GM18519 (cell line): ENCODE measurements around the gene TTC39B.

Source experiments
- ATAC-seq: cut with Tn5 transposase; IDR thresholded peaks from one replicate; pipeline ENCODE4 v1.9.1; 2021; ENCODE audit warnings: mild to moderate bottlenecking, moderate library complexity; ENCODE audit not compliant: unreplicated experiment, low FRiP score

TTC39B gene

DNA sequence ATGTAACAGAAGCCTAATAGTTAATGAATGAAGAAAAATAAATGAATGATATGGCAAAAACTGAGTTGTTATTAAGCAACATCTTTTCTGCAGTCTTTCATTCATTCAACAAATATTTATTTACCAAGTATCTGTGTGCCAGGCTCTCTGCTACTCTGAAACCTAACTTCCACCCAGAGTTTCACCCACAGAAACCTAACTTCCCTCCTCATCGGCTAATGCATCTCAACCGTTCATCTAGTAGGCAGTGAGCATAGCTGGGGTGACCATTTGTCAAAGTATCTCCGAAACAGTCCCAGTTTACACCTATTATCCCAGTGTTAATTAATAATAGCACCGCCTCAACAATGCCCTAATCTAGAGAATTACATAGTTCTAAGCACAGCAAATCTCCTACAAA lies 1.5 kb downstream of the TTC39B start:
- ATAC-seq = no peak

DNA sequence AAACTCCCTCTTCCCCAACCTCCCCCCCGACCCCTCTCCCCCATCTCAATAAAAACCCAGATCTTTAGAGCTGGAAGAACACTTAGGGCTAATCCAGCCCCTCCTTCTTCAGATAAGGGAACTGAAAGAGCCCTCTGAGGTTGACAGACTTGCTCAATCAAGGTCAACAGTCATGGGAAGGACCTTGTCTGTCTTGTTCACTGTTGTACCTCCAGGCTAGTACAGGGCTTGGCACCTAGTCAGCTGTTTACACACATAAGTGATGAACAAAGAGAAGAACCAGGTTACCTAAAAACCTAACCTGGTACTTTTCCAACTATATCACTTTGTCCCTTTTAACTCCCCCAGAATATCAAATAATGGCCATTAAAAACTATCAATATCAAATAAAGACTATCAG lies 2.4 kb downstream of the TTC39B start:
- peak; percentile 32 for ATAC-seq

DNA sequence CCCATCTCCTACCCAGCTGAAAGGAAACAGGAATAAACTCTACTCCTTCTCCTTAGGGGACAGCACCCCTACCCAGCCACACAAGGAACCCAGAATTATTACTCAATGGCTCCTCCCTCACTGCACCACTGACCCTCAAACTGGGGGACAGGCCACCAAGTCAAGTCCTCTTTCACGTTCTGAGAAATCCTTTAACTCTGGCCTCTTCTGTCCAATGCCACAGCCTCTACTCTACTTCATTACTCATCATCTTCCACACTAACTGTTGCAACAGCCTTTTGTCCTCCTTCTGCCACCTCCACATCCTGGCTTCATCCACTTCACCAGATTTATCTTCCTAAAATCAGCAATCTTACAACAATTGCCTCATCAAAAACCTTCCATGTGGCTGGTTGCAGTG lies 6.8 kb downstream of the TTC39B start:
- no peak for ATAC-seq

DNA sequence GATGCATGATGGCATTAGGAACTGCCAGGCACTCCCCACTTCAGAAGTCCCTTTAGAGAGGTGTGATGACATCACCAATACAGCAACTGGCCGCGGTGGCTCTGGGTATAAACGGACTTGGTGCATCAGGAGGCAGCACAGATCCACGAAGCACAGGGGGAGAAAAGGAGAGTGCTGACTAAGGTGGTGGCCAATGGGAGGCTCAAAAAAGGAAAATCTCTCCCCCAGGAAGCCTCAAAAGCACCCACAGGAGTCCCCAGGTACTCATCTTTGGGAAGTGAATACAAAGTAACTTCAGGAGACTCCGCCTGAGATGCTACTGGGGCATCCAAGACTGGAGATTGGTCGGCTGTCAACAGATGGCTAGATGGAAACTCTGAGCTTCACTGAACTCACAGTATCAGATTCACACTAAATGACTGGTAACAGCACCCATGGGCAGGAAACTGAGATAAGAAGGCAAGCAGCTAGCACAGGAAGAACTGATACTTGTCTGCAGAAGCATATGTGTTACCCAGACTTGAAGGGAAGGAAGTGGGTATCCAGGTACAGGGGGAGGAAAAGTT lies 7.6 kb downstream of the TTC39B start:
- peak; percentile 88 for ATAC-seq

DNA sequence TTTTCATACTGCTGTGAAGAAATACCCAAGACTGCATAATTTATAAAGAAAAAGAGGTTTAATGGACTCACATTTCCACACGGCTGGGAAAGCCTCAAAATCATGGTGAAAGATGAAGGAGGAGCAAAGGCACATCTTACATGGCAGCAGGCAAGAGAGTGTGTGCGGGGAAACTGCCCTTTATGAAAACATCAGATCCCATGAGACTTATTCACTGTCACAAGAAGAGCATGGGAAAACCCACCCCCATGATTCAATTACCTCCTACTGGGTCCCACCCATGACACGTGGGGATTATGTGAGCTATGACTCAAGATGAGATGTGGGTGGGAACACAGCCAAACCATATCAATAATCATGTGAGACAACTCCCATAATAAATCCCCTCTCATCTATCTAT lies 8.7 kb downstream of the TTC39B start:
- no peak for ATAC-seq

DNA sequence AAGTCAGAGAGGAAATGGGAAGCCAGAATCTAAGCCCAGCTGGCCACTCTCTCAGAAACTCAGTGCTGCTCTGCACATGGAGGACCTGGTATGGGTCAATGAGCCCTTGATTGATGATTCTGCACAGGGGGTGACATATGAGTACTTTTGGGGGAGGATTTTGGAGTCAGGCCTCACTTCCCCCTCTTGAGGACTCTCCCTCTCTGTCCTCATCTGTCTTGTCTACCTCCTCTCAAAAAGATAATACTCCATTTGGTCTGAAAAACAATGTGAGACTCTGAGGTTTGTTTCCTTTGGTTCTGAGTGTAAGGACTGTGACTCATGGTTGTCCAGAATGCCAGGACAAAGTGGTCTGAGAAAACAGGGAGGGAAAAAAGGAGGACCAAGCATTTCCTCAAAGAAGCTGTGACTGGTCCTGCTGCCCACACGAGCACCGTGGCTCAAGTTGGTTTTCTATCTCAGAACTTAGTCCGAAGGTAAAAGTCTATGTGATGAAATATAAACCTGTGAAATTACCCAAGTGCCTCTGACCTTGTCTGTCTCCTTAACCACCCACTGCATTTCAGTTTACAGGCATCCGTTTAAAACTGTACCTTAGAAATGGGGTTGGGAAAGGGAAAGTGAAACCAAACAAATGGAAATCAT lies 11.1 kb downstream of the TTC39B start:
- no peak for ATAC-seq

DNA sequence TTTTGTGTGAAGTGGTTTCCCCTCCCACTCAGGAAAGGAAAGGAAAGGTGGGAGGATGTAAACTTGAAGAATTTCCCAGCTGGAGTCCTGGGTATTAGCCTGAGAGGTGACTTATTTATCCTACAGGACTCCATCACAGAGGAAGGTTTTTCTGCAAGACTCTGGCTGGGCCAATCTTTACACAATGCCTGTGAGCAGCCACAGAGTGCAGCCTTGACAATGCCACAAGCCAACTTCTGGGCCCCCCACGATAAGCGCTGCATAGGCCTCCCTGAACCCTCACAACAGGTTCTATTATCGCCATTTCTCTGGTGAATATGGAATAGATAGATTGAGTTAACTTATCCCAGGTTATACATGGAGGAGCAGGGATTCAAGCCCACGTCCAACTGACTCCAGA lies 12.4 kb downstream of the TTC39B start:
- ATAC-seq = no peak

DNA sequence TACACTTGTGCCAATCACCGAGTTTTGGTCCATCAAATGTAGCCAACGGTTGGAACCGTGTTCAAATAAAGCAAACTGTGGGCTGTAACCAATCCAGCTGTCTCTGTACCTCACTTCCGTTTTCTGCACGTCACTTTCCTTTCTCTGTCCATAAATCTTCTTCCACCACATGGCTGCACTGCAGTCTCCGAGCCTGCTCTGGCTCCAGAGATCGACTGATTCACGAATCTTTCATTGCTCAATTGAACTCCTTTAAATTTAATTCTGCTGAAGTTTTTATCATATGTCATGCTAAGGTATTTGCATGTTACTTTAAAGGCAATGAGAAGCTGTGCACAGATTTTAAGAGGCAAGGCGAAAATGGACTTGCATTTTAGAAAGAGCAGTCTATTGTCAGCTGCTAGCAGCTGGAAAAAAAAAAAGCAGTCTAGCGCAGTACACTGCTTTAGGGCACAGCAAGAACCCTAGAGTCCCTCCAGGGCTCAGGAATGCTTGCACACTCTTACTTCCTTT lies 13.2 kb downstream of the TTC39B start:
- ATAC-seq = no peak

DNA sequence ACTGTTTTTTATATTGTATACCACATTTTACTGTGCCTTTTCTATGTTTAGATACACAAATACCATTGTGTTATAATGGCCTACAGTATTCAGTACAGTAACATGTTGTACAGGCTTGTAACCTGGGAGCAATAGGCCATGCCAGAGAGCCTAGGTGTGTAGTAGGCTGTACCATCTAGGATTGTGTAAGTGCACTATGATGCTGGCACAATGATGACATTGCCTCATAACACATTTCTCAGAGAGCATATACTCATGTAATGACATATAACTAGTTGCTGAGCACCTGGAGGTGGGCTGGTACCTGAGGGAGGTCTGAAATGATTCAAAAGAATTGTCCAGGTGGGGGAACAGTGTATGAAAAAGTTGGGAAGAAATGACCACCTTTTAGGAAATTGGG lies 13.9 kb downstream of the TTC39B start:
- ATAC-seq = no peak

DNA sequence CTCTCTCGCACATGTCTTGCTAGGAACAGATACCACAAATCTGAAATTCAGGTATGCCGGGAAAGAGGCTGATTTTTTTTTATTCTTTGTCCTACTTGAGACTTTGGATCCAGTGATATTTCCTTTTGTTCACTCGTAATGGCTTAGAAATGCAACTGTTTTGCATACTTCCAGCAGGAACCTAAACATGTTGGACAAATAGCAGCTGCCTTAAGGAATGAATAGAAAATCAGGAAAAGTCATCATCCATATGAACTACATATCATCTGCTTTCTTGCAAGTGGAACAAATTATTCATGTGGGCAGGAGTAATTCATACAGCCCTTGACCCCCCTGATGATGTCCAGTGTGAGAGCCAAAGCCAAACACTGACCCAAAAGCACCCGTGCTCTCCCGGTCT lies 17.4 kb downstream of the TTC39B start:
- no peak for ATAC-seq

DNA sequence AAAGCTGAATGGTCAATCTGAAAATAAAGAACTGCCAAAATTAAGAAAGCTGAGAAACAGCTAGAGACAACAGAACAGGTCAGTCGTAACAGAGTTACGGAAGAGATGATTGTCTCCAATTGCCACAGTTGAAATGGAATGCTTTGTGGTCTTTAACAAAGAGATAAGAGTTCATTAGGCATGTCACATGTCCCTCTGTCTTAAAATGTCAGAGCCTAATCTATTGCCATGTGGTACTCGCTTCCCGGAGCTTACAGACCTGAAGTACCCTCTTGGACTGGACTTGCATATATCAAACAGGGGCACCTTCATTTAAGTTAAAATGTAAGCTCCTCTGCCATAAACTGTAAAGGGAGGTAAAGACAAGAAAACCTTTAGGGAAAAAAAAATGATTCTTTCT lies 19.7 kb downstream of the TTC39B start:
- no peak for ATAC-seq

DNA sequence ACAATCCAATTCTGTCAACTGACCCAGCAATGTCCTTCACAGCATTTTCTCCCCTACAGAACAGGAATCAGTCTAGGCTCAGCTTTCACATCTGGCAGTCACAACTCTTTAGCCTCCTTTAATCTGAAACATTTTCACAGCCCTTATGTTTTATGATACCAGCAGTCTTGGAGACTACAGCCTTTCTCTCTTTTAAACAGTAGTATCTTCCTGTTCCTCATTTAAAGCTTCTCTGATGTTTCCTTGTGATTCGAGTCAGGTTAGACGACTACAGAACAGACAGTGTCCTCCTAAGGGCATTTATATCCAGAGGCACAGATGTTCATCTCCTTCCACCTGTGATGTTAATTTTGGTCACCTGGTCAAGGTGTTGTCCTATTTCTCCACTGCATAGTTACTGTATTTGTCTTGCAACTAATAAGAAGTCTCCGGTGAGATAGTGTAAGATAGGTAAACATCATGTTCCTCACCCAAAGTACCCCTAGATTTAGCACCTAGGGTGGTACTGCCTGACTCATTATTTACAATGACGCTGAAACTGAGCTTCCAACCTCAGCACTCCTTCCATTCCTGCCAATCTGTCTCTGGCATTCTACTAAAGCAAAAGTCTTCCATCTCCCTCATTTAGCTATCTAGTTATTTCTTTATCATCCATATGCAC lies 20.7 kb downstream of the TTC39B start:
- no peak for ATAC-seq

DNA sequence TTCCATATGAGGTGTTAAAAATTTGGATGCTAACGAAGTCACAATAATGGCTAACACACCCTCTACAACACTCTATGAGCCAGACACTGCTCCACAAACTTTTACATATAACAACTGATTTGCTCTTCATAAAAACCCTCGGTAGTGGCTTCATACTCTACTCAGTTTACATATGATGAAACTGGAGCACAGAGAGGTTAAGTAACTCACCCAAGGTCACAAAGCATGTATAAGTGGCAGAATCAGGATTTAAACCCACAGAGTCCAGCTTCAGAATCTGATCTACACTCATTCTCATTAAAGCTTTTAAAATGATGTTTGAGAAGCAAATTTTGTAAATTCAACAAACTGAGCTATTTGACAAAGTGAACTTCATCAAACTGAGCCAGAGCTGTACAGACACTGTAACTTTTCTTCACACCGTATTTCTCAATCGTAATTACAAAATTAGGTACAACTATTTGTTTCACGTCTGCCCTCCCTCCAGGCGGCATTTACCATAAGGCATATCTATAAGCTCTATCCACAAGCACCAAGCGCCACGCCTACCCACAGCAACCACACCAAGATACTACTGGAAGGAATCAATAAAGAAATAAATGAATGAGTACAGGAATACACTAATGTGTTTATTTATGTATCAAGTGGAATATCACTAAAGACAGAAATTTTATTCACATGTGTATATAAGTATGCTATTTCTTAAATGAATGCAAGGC lies 24.3 kb downstream of the TTC39B start:
- no peak for ATAC-seq

DNA sequence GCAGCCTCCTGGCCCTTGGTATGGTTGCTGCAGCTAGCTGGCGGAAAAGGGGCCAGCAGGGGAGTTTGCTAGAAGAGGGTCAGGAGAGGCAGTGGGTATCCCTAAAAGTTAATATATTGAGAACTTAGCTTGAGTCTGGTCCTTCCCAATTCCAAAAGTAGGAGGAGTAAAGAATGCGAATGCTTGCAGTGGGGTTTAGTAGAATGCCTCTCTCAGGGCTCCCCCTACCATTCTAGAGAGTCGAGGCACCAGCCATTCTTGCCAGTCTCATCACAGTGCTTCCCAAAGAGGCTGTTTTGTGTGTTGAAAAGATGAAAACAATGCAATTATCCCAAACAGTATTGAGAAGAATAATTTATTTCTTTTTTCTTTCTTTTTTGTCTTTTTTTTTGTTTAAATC lies 26.4 kb downstream of the TTC39B start:
- no peak for ATAC-seq

DNA sequence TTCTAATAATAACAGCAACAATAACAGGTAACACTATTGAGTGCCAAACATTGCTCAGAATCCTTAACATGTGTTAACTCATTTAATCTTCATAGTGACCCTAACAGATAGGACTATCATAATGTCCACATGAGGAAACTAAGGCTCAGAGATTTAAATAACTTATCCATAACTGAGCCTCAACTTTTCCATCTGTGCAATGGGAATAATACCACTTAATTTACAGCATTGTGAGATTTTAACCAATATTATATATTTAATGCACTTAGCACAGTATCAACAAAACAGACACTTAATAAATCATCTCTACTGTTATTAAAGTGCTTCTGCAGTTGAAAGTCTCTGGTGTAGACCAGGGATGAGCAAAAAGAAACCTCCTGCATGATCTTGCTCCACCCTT lies 28.2 kb downstream of the TTC39B start:
- no peak for ATAC-seq

DNA sequence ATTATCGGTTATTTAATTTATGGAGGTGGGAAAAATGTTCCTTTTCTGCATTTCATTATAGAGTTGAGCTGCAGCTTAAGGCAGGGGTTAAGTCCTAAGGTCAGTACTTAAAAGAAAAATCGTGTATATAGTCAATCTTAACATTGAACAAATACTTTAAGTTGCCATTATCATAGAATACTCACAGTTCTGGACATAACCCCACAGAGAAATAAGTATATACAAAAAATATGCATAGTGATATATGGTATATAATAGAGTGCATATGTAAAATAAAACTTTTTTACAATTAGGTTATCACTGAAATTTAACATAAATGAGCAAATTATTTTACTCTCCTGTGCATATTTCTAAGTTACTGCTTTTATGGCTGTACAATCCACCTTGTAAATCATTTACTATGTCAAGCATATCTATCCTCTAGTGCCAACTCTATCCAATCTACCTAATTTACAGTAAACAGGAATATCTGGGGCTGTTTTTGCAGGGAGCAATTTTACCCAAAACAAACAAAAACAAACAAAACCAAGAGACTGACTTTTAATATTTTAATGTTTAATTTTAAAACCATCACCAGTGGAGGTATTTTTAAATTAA lies 28.8 kb downstream of the TTC39B start:
- no peak for ATAC-seq

DNA sequence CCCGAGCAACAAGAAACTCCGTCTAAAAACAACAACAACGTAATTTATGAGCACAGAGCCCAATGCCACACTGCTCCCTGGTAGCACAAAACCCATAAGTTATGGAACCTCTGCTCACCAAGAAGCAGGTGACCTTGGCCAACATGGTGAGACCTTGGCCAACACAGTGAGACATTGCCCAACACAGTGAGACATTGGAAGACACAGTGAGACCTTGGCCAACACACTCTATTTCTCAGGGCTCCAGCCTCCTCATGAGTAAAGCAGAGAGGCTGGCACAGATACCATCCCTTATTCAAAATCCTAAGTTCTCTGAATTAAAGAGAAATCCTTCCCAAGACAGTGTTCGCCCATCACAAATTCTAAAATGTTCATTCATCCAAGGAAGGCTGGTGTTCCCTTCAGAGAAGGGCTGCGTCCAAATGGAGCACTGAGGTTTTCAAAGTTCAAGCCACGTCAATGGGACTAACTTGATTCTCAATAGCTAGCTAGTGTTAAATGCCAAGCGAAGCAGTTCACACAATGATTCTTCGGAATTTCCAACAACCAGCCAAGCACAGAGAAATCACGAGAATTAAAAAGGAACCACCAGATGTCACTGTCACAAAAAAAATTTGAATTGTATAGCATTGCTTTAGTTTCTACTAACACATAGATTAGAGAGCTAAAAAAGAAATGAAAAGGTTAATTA lies 29.5 kb downstream of the TTC39B start:
- ATAC-seq = peak; percentile 58

DNA sequence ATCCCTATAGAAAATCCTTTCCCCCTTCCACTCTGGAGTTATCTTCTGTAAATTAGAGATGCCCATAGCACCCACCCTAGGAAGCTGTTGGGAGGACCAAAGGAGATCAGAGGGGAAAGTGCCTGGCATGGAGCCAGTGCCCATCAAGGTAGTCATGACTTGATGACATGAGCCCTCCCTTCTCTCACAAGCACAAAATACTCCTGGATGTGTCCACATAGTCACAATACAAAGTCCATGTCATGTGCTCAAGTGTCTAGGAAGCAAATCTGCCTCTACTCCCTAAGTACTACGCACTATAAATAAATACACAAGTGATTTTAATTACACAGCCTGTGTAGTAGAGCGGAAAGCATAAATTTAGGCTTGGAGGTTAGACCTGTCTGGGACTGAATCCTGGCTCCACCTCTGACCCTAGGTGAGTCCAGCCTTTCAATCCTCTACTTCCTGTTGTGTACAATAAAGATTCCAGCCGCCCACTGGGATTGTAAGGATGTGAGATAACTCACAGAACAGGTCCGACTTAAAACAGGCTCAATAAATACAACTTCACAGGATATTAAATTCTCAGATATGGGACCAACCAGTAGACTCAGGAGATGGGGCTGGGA lies 30.6 kb downstream of the TTC39B start:
- no peak for ATAC-seq

DNA sequence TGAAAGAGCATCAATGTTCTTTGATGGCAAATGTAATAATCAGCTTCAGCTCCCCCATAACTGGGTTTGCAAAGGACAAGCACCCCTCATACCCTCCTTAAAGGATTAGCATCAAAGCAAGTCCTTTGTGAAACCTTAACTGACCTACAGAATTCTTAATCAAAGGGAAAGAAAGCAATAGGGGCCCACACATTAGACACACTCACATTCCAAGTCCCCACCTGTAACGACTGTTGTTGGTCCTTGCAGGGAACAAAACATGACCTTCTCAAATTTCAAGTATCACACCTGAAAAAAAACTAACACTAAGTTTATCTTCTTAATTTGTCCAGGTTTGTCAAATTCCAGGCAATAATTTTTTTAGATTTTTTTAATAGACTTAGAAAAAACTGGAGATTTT lies 32.6 kb downstream of the TTC39B start:
- ATAC-seq = no peak

DNA sequence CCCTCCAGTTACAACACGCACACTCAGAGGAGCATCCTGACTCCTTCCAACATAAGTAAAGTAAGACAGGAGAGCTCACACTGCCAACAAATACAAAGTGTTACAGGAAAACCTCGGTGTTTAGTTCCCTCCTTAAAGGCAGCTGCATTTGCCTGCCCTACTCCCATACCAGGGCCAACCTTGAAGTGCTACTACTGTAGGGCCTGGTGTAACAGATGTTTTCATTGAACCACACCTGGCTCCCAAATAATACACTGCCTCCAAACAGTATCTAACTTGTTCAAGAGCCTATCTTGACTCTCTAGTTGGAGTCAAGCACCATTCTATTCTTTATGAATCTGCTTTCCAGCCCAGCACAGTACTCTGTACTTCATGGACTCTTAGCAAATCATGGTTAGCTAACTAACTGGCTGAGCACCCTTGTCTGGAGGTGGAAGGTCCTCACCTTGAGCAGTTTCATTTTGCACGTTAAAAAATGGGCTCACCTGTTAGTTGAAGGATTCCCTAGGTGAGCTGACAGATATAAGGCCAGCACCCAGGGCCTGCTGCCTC lies 34.6 kb downstream of the TTC39B start:
- ATAC-seq = no peak
